Body of pancreas (tissue), 4 donors: ENCODE results near the gene LYPD3. TPM values are rescaled to one million over a fixed set of nuclear protein-coding genes. Genes with fewer than 3 reads are reported as not detected.

Experiments used
- ATAC-seq: fragments of 150-250 bp; one replicate; pipeline ENCODE4 v1.9.1; 2016
- DNase-seq, 4 donors: peaks; one replicate each; pipeline ENCODE4 v3.0.0-alpha.2; 2019
- H3K27ac ChIP-seq, 4 donors: fragments of 200-600 bp; sonication (generic); 1 replicate in 3 of 4; 2 replicates in 1 of 4; pipeline versions ENCODE4 v1.5.1 to v1.6.1; 2016 to 2019; ENCODE audit warnings: mild to moderate bottlenecking in 1 of 4, mixed read lengths in 1 of 4, moderate library complexity in 1 of 4
- H3K27me3 ChIP-seq, 2 donors: fragments of 200-600 bp; sonication (generic); one replicate each; pipeline ENCODE4 v1.6.0; 2016; ENCODE audit warnings: mild to moderate bottlenecking in 1 of 2
- H3K36me3 ChIP-seq, 2 donors: fragments of 200-600 bp; sonication (generic); replicated peaks in 1 of 2; 2 replicates each; pipeline ENCODE4 v1.5.1; 2016; ENCODE audit warnings: low read depth in 2 of 2; ENCODE audit not compliant: insufficient read depth in 1 of 2
- H3K4me1 ChIP-seq: fragments of 200-600 bp; sonication (generic); one replicate; pipeline ENCODE4 v1.6.0; 2016
- H3K4me3 ChIP-seq, 2 donors: fragments of 200-600 bp; sonication (generic); 1 replicate in 1 of 2; 2 replicates in 1 of 2; pipeline ENCODE4 v1.5.1; 2016 to 2019
- H3K9me3 ChIP-seq, 3 donors: fragments of 200-600 bp; sonication (generic); 1 replicate in 2 of 3; 2 replicates in 1 of 3; pipeline ENCODE4 v1.5.1; 2016
- POLR2A ChIP-seq, 3 donors: fragments of 450-650 bp; IDR thresholded peaks; one replicate each; pipeline ENCODE4 v1.6.1; 2016; ENCODE audit warnings: antibody characterized with exemption in 3 of 3, mild to moderate bottlenecking in 2 of 3
- WGBS, 2 donors: methylation state at CpG; one replicate each; pipeline ENCODE4 v1.1.5; 2017; 5-methylcytosine and 5-hydroxymethylcytosine counted together
- intact Hi-C: fragments of 100-400 bp; cut with DNase I; formaldehyde crosslinking; loops from one replicate; pipeline ENCODE4 v1.15.1; 2023
- total RNA-seq, 2 donors: library from RNA; depleted of rRNA; stranded (reverse); fragments of >200 nt; gene quantifications; one replicate each; pipeline ENCODE4 v1.1.0, GENCODE V29; 2016
- TF ChIP-seq, protein P1 (sequence below), 7 experiments: fragments of 450-650 bp in 4 of 7; fragments of 200-600 bp in 3 of 7; sonication (generic) in 3 of 7; IDR thresholded peaks; one replicate each; pipeline ENCODE4 v1.5.1; 2016 to 2019; ENCODE audit warnings: antibody characterized with exemption in 7 of 7

The LYPD3 gene
- total RNA-seq, 2 donors from 2014 or later: 0.26 TPM; not detected in 1

DNA sequence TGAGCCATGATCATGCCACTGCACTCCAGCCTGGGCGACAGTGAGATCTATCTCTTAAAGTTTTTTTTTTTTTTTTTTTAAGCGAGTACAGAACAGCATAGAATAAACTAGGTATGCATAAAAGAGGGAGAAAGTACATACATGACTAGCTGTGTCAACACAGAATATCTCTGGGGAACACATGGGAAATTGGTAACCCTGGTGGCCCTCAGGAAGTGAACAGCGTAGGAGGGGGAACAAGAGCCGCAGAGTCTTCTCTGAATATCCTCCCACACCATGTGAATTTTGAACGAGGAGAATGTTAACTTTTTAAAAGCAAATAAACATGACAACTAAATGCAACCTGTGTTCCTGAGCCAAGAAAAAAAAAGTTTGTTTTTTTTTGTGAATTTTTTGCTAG lies 23.9 kb upstream of the LYPD3 start:
- no peaks in the 10 kb centered on the region for H3K27me3 ChIP-seq
- TF ChIP-seq POLR2A (IDR thresholded peaks at IDR 0.05): no peak
- TF ChIP-seq, protein P1, sequence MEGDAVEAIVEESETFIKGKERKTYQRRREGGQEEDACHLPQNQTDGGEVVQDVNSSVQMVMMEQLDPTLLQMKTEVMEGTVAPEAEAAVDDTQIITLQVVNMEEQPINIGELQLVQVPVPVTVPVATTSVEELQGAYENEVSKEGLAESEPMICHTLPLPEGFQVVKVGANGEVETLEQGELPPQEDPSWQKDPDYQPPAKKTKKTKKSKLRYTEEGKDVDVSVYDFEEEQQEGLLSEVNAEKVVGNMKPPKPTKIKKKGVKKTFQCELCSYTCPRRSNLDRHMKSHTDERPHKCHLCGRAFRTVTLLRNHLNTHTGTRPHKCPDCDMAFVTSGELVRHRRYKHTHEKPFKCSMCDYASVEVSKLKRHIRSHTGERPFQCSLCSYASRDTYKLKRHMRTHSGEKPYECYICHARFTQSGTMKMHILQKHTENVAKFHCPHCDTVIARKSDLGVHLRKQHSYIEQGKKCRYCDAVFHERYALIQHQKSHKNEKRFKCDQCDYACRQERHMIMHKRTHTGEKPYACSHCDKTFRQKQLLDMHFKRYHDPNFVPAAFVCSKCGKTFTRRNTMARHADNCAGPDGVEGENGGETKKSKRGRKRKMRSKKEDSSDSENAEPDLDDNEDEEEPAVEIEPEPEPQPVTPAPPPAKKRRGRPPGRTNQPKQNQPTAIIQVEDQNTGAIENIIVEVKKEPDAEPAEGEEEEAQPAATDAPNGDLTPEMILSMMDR (IDR thresholded peaks at IDR 0.05): no peak
- WGBS, 2 donors: 60 to 61% methylated on average over 5 of the region's 5 CpGs
- no peaks in the 10 kb centered on the region for H3K36me3 ChIP-seq
- H3K9me3 ChIP-seq: no peaks in the 10 kb centered on the region
- intact Hi-C loops: no loop called here
- no peak overlapping the region for H3K4me3 ChIP-seq
- no peaks in the 10 kb centered on the region for H3K4me1 ChIP-seq
- ATAC-seq (no peak), DNase-seq (no peak)
- no peak overlapping the region for H3K27ac ChIP-seq

DNA sequence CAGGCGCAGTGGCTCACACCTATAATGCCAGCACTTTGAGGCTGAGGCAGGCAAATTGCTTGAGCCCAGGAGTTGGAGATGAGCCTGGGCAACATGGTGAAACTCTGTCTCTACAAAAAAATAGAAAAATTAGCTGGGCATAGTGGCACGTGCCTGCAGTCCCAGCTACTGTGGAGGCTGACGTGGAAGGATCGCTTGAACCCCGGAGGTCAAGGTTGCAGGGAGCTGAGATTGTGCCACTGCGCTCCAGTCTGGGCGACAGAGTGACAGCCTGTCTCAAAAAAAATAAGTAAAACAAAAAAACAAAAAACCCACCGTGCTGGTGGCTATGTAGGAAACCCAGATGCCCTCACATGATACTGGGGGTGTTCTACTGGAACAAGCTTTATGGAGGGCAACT lies 22.8 kb upstream of the LYPD3 start:
- 93% methylated on average over 8 of the region's 8 CpGs for WGBS, 2 donors
- H3K4me1 ChIP-seq: no peaks in the 10 kb centered on the region

DNA sequence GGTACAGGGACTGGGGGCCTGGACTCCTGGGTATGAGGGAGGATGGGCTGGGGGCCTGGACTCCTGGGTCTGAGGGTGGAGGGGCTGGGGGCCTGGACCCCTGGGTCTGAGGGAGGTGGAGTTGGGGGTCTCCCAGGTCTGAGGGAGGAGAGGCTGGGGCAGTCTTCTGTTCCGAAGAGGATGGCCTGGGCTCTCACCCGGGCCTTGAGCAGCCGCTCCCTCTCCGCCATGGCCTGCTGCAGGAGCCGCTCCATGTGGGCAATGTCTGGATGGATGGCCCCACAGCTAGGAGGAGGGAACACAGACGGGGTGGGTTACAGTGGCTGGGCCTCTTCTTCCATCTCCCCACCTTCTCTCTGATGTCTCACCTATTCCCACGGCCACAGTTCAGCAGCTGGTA lies 21.0 kb upstream of the LYPD3 start:
- WGBS, 2 donors: 76 to 89% methylated on average over 3 to 7 of the region's 7 CpGs
- intact Hi-C loops: no loop called here
- no peaks in the 10 kb centered on the region for H3K27me3 ChIP-seq
- no peaks in the 10 kb centered on the region for H3K4me1 ChIP-seq
- no peak for ATAC-seq
- no peak for DNase-seq
- no peak overlapping the region for H3K4me3 ChIP-seq
- no peak overlapping the region for H3K27ac ChIP-seq
- no peak for TF ChIP-seq POLR2A (IDR thresholded peaks at IDR 0.05)
- TF ChIP-seq, protein P1 (IDR thresholded peaks at IDR 0.05): no peak
- no peaks in the 10 kb centered on the region for H3K36me3 ChIP-seq
- no peaks in the 10 kb centered on the region for H3K9me3 ChIP-seq

More for the DNA sequence above, 22.8 kb upstream of the LYPD3 start:
- Histone ChIP-seq H3K4me3 (no peak overlapping the region), H3K36me3 (no peaks in the 10 kb centered on the region), H3K27ac (no peak overlapping the region), H3K27me3 (no peaks in the 10 kb centered on the region), H3K9me3 (no peaks in the 10 kb centered on the region)
- DNase-seq: no peak
- intact Hi-C loops: no loop called here
- ATAC-seq: no peak
- no peak for TF ChIP-seq POLR2A (IDR thresholded peaks at IDR 0.05)
- TF ChIP-seq, protein P1 (IDR thresholded peaks at IDR 0.05): no peak

DNA sequence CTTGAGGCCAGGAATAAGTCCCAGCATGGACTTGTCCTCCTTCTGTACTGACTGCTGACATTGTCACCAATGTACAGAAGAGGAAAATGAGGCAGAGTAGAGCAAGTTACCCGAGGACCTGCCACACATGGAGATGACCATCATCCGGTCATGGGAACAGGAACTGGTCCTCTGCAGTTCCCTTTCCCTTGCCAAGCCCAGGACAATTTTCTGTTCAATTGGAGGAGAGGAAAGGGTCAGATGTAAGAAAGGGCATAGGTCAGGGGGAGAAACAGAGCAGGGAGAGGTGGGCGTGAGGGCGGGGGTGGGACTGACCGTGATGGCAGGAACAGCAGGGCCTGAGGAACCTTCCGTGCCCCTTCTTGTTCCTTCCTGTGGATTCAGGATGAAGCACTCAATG lies 20.5 kb upstream of the LYPD3 start:
- H3K9me3 ChIP-seq: no peaks in the 10 kb centered on the region
- WGBS, 2 donors: 65 to 73% methylated on average over 5 to 6 of the region's 6 CpGs
- H3K4me1 ChIP-seq: no peaks in the 10 kb centered on the region
- TF ChIP-seq POLR2A (IDR thresholded peaks at IDR 0.05): no peak
- TF ChIP-seq, protein P1 (IDR thresholded peaks at IDR 0.05): no peak
- no peaks in the 10 kb centered on the region for H3K27me3 ChIP-seq
- intact Hi-C loops: no loop called here
- H3K36me3 ChIP-seq: no peaks in the 10 kb centered on the region
- DNase-seq (no peak), ATAC-seq (no peak)
- H3K27ac ChIP-seq: no peak overlapping the region
- H3K4me3 ChIP-seq: no peak overlapping the region

DNA sequence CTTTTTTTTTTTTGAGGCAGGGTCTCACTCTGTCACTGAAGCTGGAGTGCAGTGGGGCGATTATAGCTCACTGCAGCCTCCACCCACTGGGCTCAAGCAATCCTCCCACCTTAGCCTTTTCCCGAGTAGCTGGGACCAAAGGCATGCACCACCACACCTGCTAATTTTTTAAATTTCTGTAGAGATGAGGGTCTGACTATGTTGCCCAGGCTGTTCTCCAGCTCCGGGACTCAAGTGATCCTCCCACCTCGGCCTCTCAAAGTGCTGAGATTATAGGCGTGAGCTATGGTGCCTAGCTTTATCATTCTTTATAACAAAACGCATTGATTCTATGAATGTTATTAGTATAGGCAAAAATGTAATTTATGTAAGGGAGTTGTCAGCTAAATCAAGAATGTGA lies 17.9 kb upstream of the LYPD3 start:
- H3K27me3 ChIP-seq: no peaks in the 10 kb centered on the region
- H3K36me3 ChIP-seq: no peaks in the 10 kb centered on the region
- ATAC-seq: no peak
- TF ChIP-seq, protein P1 (IDR thresholded peaks at IDR 0.05): no peak
- no peak for TF ChIP-seq POLR2A (IDR thresholded peaks at IDR 0.05)
- intact Hi-C loops: no loop called here
- no peak overlapping the region for H3K27ac ChIP-seq
- no peak for DNase-seq
- H3K4me1 ChIP-seq: no peaks in the 10 kb centered on the region
- H3K9me3 ChIP-seq: no peaks in the 10 kb centered on the region
- H3K4me3 ChIP-seq: no peak overlapping the region
- 91 to 94% methylated on average over 6 of the region's 6 CpGs for WGBS, 2 donors
